Kidney epithelial cell (primary cell): ENCODE measurements around the gene TFCP2. TPM values are rescaled to one million over a fixed set of nuclear protein-coding genes. Genes with fewer than 3 reads are reported as not detected.

ENCODE experiments used
- total RNA-seq: library from RNA; depleted of rRNA; stranded (reverse); fragments of >200 nt; gene quantifications from 2 replicates; pipeline ENCODE4 v1.2.3, GENCODE V29; 2015

TFCP2 gene
- total RNA-seq, 1 donor from 2014 or later = 19.1 TPM

Other genes with a start within 250 kb of the TFCP2 start
- gene HIGD1C, start 220.6 kb downstream of the TFCP2 start, total RNA-seq = not detected in 2 replicates
- gene SLC11A2, start 146.8 kb downstream of the TFCP2 start, total RNA-seq = 36.3 and 42.2 TPM in 2 replicates
- 37.9 and 44.5 TPM in 2 replicates for gene LETMD1, start 124.8 kb downstream of the TFCP2 start, total RNA-seq
- gene CSRNP2, start 89.5 kb downstream of the TFCP2 start, total RNA-seq = 36.1 and 36.6 TPM in 2 replicates
- gene POU6F1, start 44.9 kb upstream of the TFCP2 start, total RNA-seq = 2.6 and 3.9 TPM in 2 replicates
- gene DAZAP2, start 65.7 kb upstream of the TFCP2 start, total RNA-seq = 244 and 271 TPM in 2 replicates
- 15.7 and 24.5 TPM in 2 replicates for gene SMAGP, start 97.3 kb upstream of the TFCP2 start, total RNA-seq
- gene BIN2, start 151.0 kb upstream of the TFCP2 start, total RNA-seq = not detected in 2 replicates
- gene CELA1, start 173.5 kb upstream of the TFCP2 start, total RNA-seq = not detected in 2 replicates
- 35.0 and 45.7 TPM in 2 replicates for gene GALNT6, start 218.3 kb upstream of the TFCP2 start, total RNA-seq